Erythroblast (primary cell): Measurements from ENCODE around the gene PTK7.

Experiments used
- GATA1 ChIP-seq: IDR thresholded peaks from 2 replicates; pipeline ENCODE4 v1.6.1; 2011; ENCODE audit warnings: low read depth, mild to moderate bottlenecking, control low read depth, low read length, moderate library complexity
- POLR2A ChIP-seq: IDR thresholded peaks from 2 replicates; pipeline ENCODE4 v1.6.1; 2011; ENCODE audit warnings: mild to moderate bottlenecking, low read length

GRCh38 chr6:43193929-43194328 is 117.8 kb downstream of the PTK7 start:
- TF ChIP-seq POLR2A = no peak
- TF ChIP-seq GATA1 = no peak
